GM12873 (cell line): ENCODE measurements around the gene KIAA1143.

Experiments used
- CTCF ChIP-seq: IDR thresholded peaks from 2 replicates; pipeline ENCODE4 v1.5.1; 2012; ENCODE audit warnings: low read depth, mild to moderate bottlenecking, moderate library complexity, low read length, control low read depth; ENCODE audit not compliant: insufficient read depth; ENCODE audit errors: missing control alignments

The KIAA1143 gene

DNA sequence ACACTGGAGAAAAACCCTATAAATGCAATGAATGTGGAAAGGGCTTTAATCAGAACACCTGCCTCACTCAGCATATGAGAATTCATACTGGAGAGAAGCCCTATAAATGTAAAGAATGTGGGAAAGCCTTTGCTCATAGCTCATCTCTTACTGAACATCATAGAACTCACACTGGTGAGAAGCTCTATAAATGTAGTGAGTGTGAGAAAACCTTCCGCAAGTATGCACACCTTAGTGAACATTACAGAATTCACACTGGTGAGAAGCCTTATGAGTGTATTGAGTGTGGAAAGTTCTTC lies 39.4 kb downstream of the KIAA1143 start:
- no peak for TF ChIP-seq CTCF

DNA sequence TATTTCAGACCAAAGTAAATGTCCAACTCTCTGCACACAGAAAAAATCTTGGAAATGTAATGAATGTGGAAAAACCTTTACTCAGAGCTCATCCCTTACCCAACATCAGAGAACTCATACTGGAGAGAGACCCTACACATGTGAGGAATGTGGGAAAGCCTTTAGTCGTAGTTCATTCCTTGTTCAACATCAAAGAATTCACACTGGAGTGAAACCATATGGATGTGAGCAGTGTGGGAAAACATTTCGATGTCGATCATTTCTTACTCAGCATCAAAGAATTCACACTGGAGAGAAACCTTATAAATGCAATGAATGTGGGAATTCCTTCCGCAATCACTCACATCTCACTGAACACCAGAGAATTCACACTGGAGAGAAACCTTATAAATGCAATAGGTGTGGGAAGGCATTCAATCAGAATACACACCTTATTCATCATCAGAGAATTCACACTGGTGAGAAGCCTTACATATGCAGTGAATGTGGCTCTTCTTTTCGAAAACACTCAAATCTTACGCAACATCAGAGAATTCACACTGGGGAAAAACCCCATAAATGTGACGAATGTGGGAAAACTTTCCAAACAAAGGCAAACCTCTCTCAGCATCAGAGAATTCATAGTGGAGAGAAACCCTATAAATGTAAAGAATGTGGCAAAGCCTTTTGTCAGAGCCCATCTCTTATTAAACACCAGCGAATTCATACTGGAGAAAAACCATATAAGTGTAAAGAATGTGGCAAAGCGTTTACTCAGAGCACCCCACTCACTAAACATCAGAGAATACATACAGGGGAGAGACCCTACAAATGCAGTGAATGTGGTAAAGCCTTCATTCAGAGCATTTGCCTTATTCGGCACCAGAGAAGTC lies 40.0 kb downstream of the KIAA1143 start:
- TF ChIP-seq CTCF = no peak

- TF ChIP-seq CTCF = peak; percentile 24
These were observed 48.9 kb downstream of the KIAA1143 start, which contains the start of gene ZNF502 for GRCh38 chr3:44712455-44713075. ZNF502 (plus strand) TSS chr3:44712660; CDS start chr3:44720262, 7,602 bp downstream.
